H1 (cell line): ENCODE data around the gene GNAQ. TPM values are rescaled to one million over a fixed set of nuclear protein-coding genes. Genes with fewer than 3 reads are reported as not detected.
"Not testable (repeated sequence)": the region's sequence is repeated elsewhere in the genome, so short reads cannot be mapped to it uniquely, and the experiment has no call there.

ENCODE experiments used
- CTCF ChIA-PET: fragments of 300-600 bp; sonication (Branson Sonifier 250); formaldehyde crosslinking; loops from one replicate; lab custom pipeline; 2021; ENCODE audit not compliant: partially characterized antibody; lab: Charles Lee
- POLR2A ChIA-PET: fragments of 300-600 bp; sonication (Branson Sonifier 250); formaldehyde crosslinking; loops from one replicate; lab custom pipeline; 2021; ENCODE audit warnings: inconsistent platforms; ENCODE audit not compliant: partially characterized antibody; lab: Charles Lee
- DNase-seq, 2 experiments: peaks; one replicate each; pipeline versions ENCODE4 v3.0.0 to v3.0.0-alpha.2; 2010 to 2022; ENCODE audit warnings: low spot score in 2 of 2, low read depth in 1 of 2, mixed read lengths in 1 of 2
- FAIRE-seq: peaks from 2 replicates; lab custom pipeline; 2011; peaks lifted over from hg19 to GRCh38; lab: Jason Lieb, UNC
- H2AFZ ChIP-seq: 2 replicates; pipeline ENCODE4 v1.8.1; 2012; ENCODE audit warnings: low read length, inconsistent platforms
- H2AK5ac ChIP-seq: 2 replicates; pipeline ENCODE4 v1.6.1; 2013; ENCODE audit warnings: low read depth, low read length
- H2BK120ac ChIP-seq: replicated peaks from 2 replicates; pipeline ENCODE3; 2013; ENCODE audit warnings: low read depth, low read length, inconsistent platforms
- H2BK12ac ChIP-seq: 2 replicates; pipeline ENCODE4 v1.6.1; 2013; ENCODE audit warnings: low read depth, low read length
- H2BK15ac ChIP-seq: 2 replicates; pipeline ENCODE4 v1.6.1; 2013; ENCODE audit warnings: low read length
- H2BK20ac ChIP-seq: 2 replicates; pipeline ENCODE4 v1.6.1; 2013; ENCODE audit warnings: low read length
- H2BK5ac ChIP-seq: 2 replicates; pipeline ENCODE4 v1.6.1; 2013; ENCODE audit warnings: low read depth, low read length
- H3K14ac ChIP-seq: 2 replicates; pipeline ENCODE4 v1.6.1; 2013; ENCODE audit warnings: inconsistent platforms; ENCODE audit not compliant: insufficient read length
- H3K18ac ChIP-seq: 2 replicates; pipeline ENCODE4 v1.6.1; 2013; ENCODE audit warnings: low read length; ENCODE audit errors: extremely low read depth
- H3K23ac ChIP-seq: 2 replicates; pipeline ENCODE4 v1.6.1; 2013; ENCODE audit warnings: inconsistent platforms; ENCODE audit not compliant: insufficient read length
- H3K23me2 ChIP-seq: 2 replicates; pipeline ENCODE4 v1.6.1; 2013; ENCODE audit warnings: low read depth, low read length
- H3K27ac ChIP-seq: 2 replicates; pipeline ENCODE4 v1.6.1; 2011; ENCODE audit warnings: low read depth, low read length, inconsistent platforms
- H3K27me3 ChIP-seq, 4 experiments: replicated peaks in 1 of 4; 1 replicate in 1 of 4; 2 replicates in 3 of 4; pipeline versions ENCODE4 v1.6.1 to v1.8.1; 2011 to 2013; ENCODE audit warnings: low read length in 3 of 4, mild to moderate bottlenecking in 3 of 4, inconsistent platforms in 2 of 4, mixed read lengths in 2 of 4, moderate library complexity in 1 of 4; ENCODE audit not compliant: control insufficient read depth in 3 of 4, insufficient read depth in 3 of 4; ENCODE audit errors: extremely low read depth in 1 of 4
- H3K36me3 ChIP-seq, 4 experiments: 2 replicates each; pipeline versions ENCODE4 v1.6.1 to v1.8.1; 2011 to 2013; ENCODE audit warnings: mild to moderate bottlenecking in 4 of 4, low read length in 3 of 4, moderate library complexity in 2 of 4, control low read depth in 1 of 4, inconsistent platforms in 1 of 4; ENCODE audit not compliant: insufficient read depth in 4 of 4, control insufficient read depth in 2 of 4
- H3K4ac ChIP-seq: replicated peaks from 2 replicates; pipeline ENCODE3; 2013; ENCODE audit warnings: low read length, low read depth, mixed read lengths, inconsistent platforms; ENCODE audit not compliant: insufficient read length
- H3K4me1 ChIP-seq, 4 experiments: replicated peaks in 1 of 4; 1 replicate in 1 of 4; 2 replicates in 3 of 4; pipeline versions ENCODE4 v1.6.1 to v1.8.1; 2011 to 2013; ENCODE audit warnings: low read length in 3 of 4, inconsistent platforms in 2 of 4, mixed read lengths in 1 of 4; ENCODE audit not compliant: insufficient read depth in 4 of 4, control insufficient read depth in 3 of 4
- H3K4me2 ChIP-seq, 2 experiments: 2 replicates each; pipeline versions ENCODE4 v1.6.1 to v1.8.1; 2011 to 2013; ENCODE audit warnings: low read depth in 2 of 2, low read length in 2 of 2, control low read depth in 1 of 2, inconsistent platforms in 1 of 2, mild to moderate bottlenecking in 1 of 2; ENCODE audit not compliant: insufficient read depth in 1 of 2
- H3K4me3 ChIP-seq, 4 experiments: fragments of 200-600, 300-600 bp in 1 of 4; sonication (generic), shearing (Covaris generic), sonication (Bioruptor Twin) in 1 of 4; 2 replicates each; pipeline versions ENCODE4 v1.5.1 to v1.8.1; 2011 to 2016; ENCODE audit warnings: low read length in 4 of 4, low read depth in 3 of 4, control low read depth in 2 of 4, inconsistent platforms in 2 of 4, mild to moderate bottlenecking in 2 of 4, mixed read lengths in 1 of 4, moderate library complexity in 1 of 4; ENCODE audit not compliant: insufficient read depth in 2 of 4; ENCODE audit errors: extremely low read depth in 1 of 4
- H3K56ac ChIP-seq: replicated peaks from 2 replicates; pipeline ENCODE3; 2013; ENCODE audit warnings: low read depth, mild to moderate bottlenecking, mixed read lengths, low read length, inconsistent platforms; ENCODE audit not compliant: insufficient read length
- H3K79me1 ChIP-seq: 2 replicates; pipeline ENCODE4 v1.6.1; 2013; ENCODE audit warnings: low read depth, low read length, control low read depth
- H3K79me2 ChIP-seq, 2 experiments: 2 replicates each; pipeline versions ENCODE4 v1.6.1 to v1.8.1; 2012 to 2013; ENCODE audit warnings: low read length in 2 of 2, mild to moderate bottlenecking in 2 of 2, inconsistent platforms in 1 of 2; ENCODE audit not compliant: insufficient read depth in 2 of 2, control insufficient read depth in 1 of 2
- H3K9ac ChIP-seq, 4 experiments: replicated peaks in 1 of 4; 1 replicate in 1 of 4; 2 replicates in 3 of 4; pipeline versions ENCODE4 v1.6.1 to v1.8.1; 2011 to 2013; ENCODE audit warnings: low read depth in 3 of 4, low read length in 3 of 4, control low read depth in 2 of 4, mild to moderate bottlenecking in 2 of 4, moderate library complexity in 2 of 4, inconsistent platforms in 1 of 4; ENCODE audit errors: extremely low read depth in 1 of 4
- H3K9me3 ChIP-seq, 2 experiments: 2 replicates each; pipeline versions ENCODE4 v1.6.1 to v1.8.1; 2012 to 2013; ENCODE audit warnings: mild to moderate bottlenecking in 2 of 2, moderate library complexity in 2 of 2, control low read depth in 1 of 2, inconsistent platforms in 1 of 2, low read depth in 1 of 2, low read length in 1 of 2, mixed read lengths in 1 of 2; ENCODE audit not compliant: insufficient read depth in 2 of 2
- H4K20me1 ChIP-seq, 2 experiments: replicated peaks in 1 of 2; 2 replicates each; pipeline versions ENCODE3 to v1.8.1; 2011 to 2013; ENCODE audit warnings: inconsistent platforms in 2 of 2, low read length in 2 of 2, mild to moderate bottlenecking in 1 of 2; ENCODE audit not compliant: insufficient read depth in 2 of 2, control insufficient read depth in 1 of 2
- H4K5ac ChIP-seq: 2 replicates; pipeline ENCODE4 v1.6.1; 2013; ENCODE audit warnings: low read length, low read depth, mixed read lengths, inconsistent platforms; ENCODE audit not compliant: insufficient read length
- H4K8ac ChIP-seq: 2 replicates; pipeline ENCODE4 v1.8.0; 2013; ENCODE audit warnings: mild to moderate bottlenecking, moderate library complexity, low read length, inconsistent platforms; ENCODE audit not compliant: insufficient read depth; ENCODE audit errors: extremely low read depth
- H4K91ac ChIP-seq: replicated peaks from 2 replicates; pipeline ENCODE3; 2013; ENCODE audit warnings: low read length, mixed read lengths, inconsistent platforms; ENCODE audit not compliant: insufficient read length
- WGBS, 2 experiments: shearing (Covaris generic) in 1 of 2; methylation state at CpG; one replicate each; pipeline versions ENCODE4 v1.1.6 to v1.1.7; 2013 to 2015; ENCODE audit warnings: low lambda C conversion rate in 2 of 2, mixed read lengths in 2 of 2, inconsistent platforms in 1 of 2, low coverage in 1 of 2, missing lambda C conversion rate in 1 of 2; ENCODE audit not compliant: insufficient replicate concordance in 2 of 2, insufficient coverage in 1 of 2, insufficient read length in 1 of 2; ENCODE audit errors: extremely low coverage in 1 of 2, missing lambda C conversion rate in 1 of 2; 5-methylcytosine and 5-hydroxymethylcytosine counted together
- polyA plus RNA-seq, 7 experiments: library from polyadenylated mRNA; depleted of rRNA in 3 of 7; stranded (reverse) in 5 of 7; unstranded in 2 of 7; fragments of >200 nt in 5 of 7; fragments of 200-250 nt in 2 of 7; gene quantifications; 1 replicate in 5 of 7; 2 replicates in 1 of 7; 4 replicates in 1 of 7; pipeline versions ENCODE4 v1.2.1 to v1.2.3, GENCODE V29; 2011 to 2013; ENCODE audit warnings: missing spikeins in 2 of 7, mixed read lengths in 2 of 7
- total RNA-seq: library from RNA; stranded (reverse); fragmentation: NEBNext Ultra II Directional; extraction: Animal tissue kit (Norgen Biotek cat#: 25700); gene quantifications from 2 replicates; pipeline ENCODE4 v1.2.1, GENCODE V29; 2021

Gene GNAQ
- total and polyA plus RNA-seq, 2 of the 8 experiments (the other 6 are each of a cell fraction or from before 2014, with no cell fraction given) = 22.8 to 63.8 TPM

DNA sequence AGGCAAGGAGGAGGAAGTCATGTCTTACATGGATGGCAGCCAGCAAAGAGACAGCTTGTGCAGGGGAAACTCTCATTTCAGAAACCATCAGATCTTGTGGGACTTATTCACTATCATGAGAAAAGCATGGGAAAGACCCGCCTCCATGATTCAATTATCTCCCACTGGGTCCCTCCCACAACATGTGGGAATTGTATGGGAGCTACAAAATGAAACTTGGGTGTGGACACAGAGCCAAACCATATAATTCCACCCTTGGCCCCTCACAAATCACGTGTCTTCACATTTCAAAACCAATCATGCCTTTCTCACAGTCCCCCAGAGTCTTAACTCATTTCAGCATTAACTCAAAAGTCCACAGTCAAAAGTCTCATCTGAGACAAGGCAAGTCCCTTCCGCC is 341.5 kb downstream of the GNAQ start:
- H3K4me2 ChIP-seq = not testable (repeated sequence)

DNA sequence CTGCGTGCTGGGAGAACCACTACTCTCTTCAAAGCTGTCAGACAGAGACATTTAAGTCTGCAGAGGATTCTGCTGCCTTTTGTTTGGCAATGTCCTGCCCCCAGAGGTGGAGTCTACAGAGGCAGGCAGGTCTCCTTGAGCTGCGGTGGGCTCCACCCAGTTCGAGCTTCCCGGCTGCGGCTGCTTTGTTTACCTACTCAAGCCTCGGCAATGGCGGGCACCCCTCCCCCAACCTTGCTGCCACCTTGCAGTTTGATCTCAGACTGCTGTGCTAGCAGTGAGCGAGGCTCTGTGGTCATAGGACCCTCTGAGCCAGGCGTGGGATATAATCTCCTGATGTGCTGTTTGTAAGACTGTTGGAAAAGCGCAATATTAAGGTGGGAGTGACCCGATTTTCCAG is 343.9 kb downstream of the GNAQ start:
- H3K23me2 ChIP-seq, H3K9ac ChIP-seq, H3K79me2 ChIP-seq, H3K4me2 ChIP-seq, POLR2A ChIA-PET, H3K4me1 ChIP-seq, H4K20me1 ChIP-seq, H3K23ac ChIP-seq, H3K27me3 ChIP-seq, H2AFZ ChIP-seq, H4K5ac ChIP-seq, H2BK15ac ChIP-seq, H4K91ac ChIP-seq, H2BK20ac ChIP-seq, FAIRE-seq, H3K36me3 ChIP-seq, H3K14ac ChIP-seq, H2BK12ac ChIP-seq, H3K18ac ChIP-seq, H3K56ac ChIP-seq, H2BK5ac ChIP-seq, H3K27ac ChIP-seq, H3K4ac ChIP-seq, H2AK5ac ChIP-seq, H4K8ac ChIP-seq, H3K79me1 ChIP-seq, H2BK120ac ChIP-seq, H3K4me3 ChIP-seq: not testable (repeated sequence)
- CTCF ChIA-PET = interaction anchor here (4.1 kb wide), 1 partner anchor 230 kb away, joined by 13 read pairs; no protein-coding TSS in a partner anchor
- H3K9me3 ChIP-seq = peaks cover 10 to 12% of the 10 kb centered on the region in 2 experiments; a peak in 3 of 4 replicates
- WGBS, 2 experiments = 92% methylated on average over 11 of the region's 11 CpGs; no CpG with 5 or more reads in 1 of the 2 experiments
- DNase-seq = peak in 1 of 2 experiments; percentile 41

More for the DNA sequence above, 341.5 kb downstream of the GNAQ start:
- H3K9me3 ChIP-seq = peaks cover 8 to 10% of the 10 kb centered on the region in 2 experiments; a peak in 2 of 4 replicates
- CTCF ChIA-PET = interaction anchor here (1.0 to 4.1 kb wide), 7 partner anchors 8 to 257 kb away, joined by 3 to 13 read pairs (median 4); no protein-coding TSS in a partner anchor
- not testable (repeated sequence) for H3K23me2 ChIP-seq, H2AK5ac ChIP-seq, H2BK12ac ChIP-seq, H2BK120ac ChIP-seq, H3K4me3 ChIP-seq, H3K23ac ChIP-seq, H3K14ac ChIP-seq, H4K91ac ChIP-seq, FAIRE-seq, H3K18ac ChIP-seq, H4K5ac ChIP-seq, H2BK20ac ChIP-seq, H2BK15ac ChIP-seq, H3K27me3 ChIP-seq, DNase-seq, H3K9ac ChIP-seq, H4K20me1 ChIP-seq, H3K4ac ChIP-seq, H3K36me3 ChIP-seq, H3K27ac ChIP-seq, H3K79me1 ChIP-seq, H2AFZ ChIP-seq, H3K56ac ChIP-seq, H2BK5ac ChIP-seq, H4K8ac ChIP-seq, H3K79me2 ChIP-seq, H3K4me1 ChIP-seq
- WGBS, 2 experiments = 92% methylated on average over 3 of the region's 3 CpGs; no CpG with 5 or more reads in 1 of the 2 experiments
- POLR2A ChIA-PET = interaction anchor here (1.2 kb wide), 1 partner anchor 257 kb away, joined by 3 read pairs; no protein-coding TSS in a partner anchor
